GM18861 (cell line): ENCODE data around the gene PACS2.

Source experiments
- ATAC-seq: cut with Tn5 transposase; IDR thresholded peaks from one replicate; pipeline ENCODE4 v1.9.1; 2021; ENCODE audit not compliant: unreplicated experiment

PACS2 gene

GRCh38 chr14:105419195-105420091 is 104.9 kb downstream of the PACS2 start, which contains the start of gene MTA1:
MTA1 (plus strand) TSS chr14:105419827; CDS start chr14:105420036, 209 bp downstream.
- ATAC-seq: no peak

GRCh38 chr14:105420101-105420973 is 105.8 kb downstream of the PACS2 start:
- no peak for ATAC-seq

GRCh38 chr14:105420974-105421674 is 106.6 kb downstream of the PACS2 start:
- ATAC-seq: no peak

- no peak for ATAC-seq
These were observed 107.4 kb downstream of the PACS2 start for GRCh38 chr14:105421723-105422615.

- no peak for ATAC-seq
These were observed 108.3 kb downstream of the PACS2 start for GRCh38 chr14:105422695-105423487.

- no peak for ATAC-seq
These were observed 109.1 kb downstream of the PACS2 start for GRCh38 chr14:105423488-105424195.

GRCh38 chr14:105424861-105425260 is 110.3 kb downstream of the PACS2 start:
- ATAC-seq: no peak

GRCh38 chr14:105425823-105426247 is 111.3 kb downstream of the PACS2 start:
- ATAC-seq: no peak

GRCh38 chr14:105426416-105427130 is 112.0 kb downstream of the PACS2 start:
- ATAC-seq: no peak

- ATAC-seq: no peak
These were observed 112.9 kb downstream of the PACS2 start for GRCh38 chr14:105427412-105427811.

GRCh38 chr14:105427936-105428485 is 113.5 kb downstream of the PACS2 start:
- no peak for ATAC-seq

- ATAC-seq: no peak
These were observed 115.5 kb downstream of the PACS2 start for GRCh38 chr14:105430042-105430441.

GRCh38 chr14:105430565-105430964 is 116.0 kb downstream of the PACS2 start:
- ATAC-seq: no peak

- no peak for ATAC-seq
These were observed 116.7 kb downstream of the PACS2 start for GRCh38 chr14:105431256-105431655.

GRCh38 chr14:105432657-105433056 is 118.1 kb downstream of the PACS2 start:
- no peak for ATAC-seq

GRCh38 chr14:105433161-105433605 is 118.6 kb downstream of the PACS2 start:
- ATAC-seq: no peak

- no peak for ATAC-seq
These were observed 121.9 kb downstream of the PACS2 start for GRCh38 chr14:105436402-105436801.
